K562 (cell line): Measurements from ENCODE around the gene PPT1. TPM values are rescaled to one million over a fixed set of nuclear protein-coding genes. Genes with fewer than 3 reads are reported as not detected.

Experiments
- ATF7 ChIP-seq: fragments of 450-650 bp; IDR thresholded peaks from 2 replicates; pipeline ENCODE4 v1.7.1; 2014; ENCODE audit warnings: mild to moderate bottlenecking, moderate library complexity
- CEBPB ChIP-seq: fragments of 450-650 bp; IDR thresholded peaks from 2 replicates; pipeline ENCODE4 v1.6.1; 2016; ENCODE audit warnings: missing genetic modification characterization, missing compliant biosample characterization
- CTBP1 ChIP-seq: fragments of 450-650 bp; IDR thresholded peaks from 2 replicates; pipeline ENCODE4 v1.6.1; 2016; ENCODE audit warnings: borderline replicate concordance
- ETV1 ChIP-seq: fragments of 450-650 bp; conservative IDR thresholded peaks from 2 replicates; pipeline ENCODE4 v1.6.1; 2016; ENCODE audit warnings: missing genetic modification characterization, control low read depth, low read depth, missing compliant biosample characterization
- GABPB1 ChIP-seq: sonication (generic); formaldehyde crosslinking; IDR thresholded peaks from 2 replicates; pipeline ENCODE4 v1.8.0; 2022; ENCODE audit warnings: mild to moderate bottlenecking, missing genetic modification reagents
- HDAC6 ChIP-seq: IDR thresholded peaks from 2 replicates; pipeline ENCODE4 v1.6.1; 2012; ENCODE audit warnings: low read depth, mild to moderate bottlenecking, control low read depth, inconsistent platforms, low read length, moderate library complexity
- HMGN3 ChIP-seq: IDR thresholded peaks from 2 replicates; pipeline ENCODE4 v1.6.1; 2011; ENCODE audit warnings: borderline replicate concordance, low read depth, mild to moderate bottlenecking, mixed read lengths, low read length; ENCODE audit not compliant: insufficient read length; ENCODE audit errors: extremely low read depth
- JUN ChIP-seq, 2 experiments: sonication (generic) in 1 of 2; formaldehyde crosslinking in 1 of 2; IDR thresholded peaks; 2 replicates each; pipeline versions ENCODE4 v1.6.1 to v1.8.0; 2012 to 2022; ENCODE audit warnings: borderline replicate concordance in 2 of 2, mild to moderate bottlenecking in 2 of 2, improper control_type of control experiment in 1 of 2, low read depth in 1 of 2, low read length in 1 of 2, missing genetic modification reagents in 1 of 2
- LCOR ChIP-seq: sonication (generic); formaldehyde crosslinking; IDR thresholded peaks from 2 replicates; pipeline ENCODE4 v1.8.0; 2022; ENCODE audit warnings: mild to moderate bottlenecking, missing genetic modification reagents
- PHB2 ChIP-seq: fragments of 450-650 bp; IDR thresholded peaks from 2 replicates; pipeline ENCODE4 v1.6.1; 2017; ENCODE audit warnings: low read depth
- PHF20 ChIP-seq: fragments of 450-650 bp; IDR thresholded peaks from 2 replicates; pipeline ENCODE4 v1.6.1; 2018; ENCODE audit not compliant: partially characterized antibody
- POLR2H ChIP-seq: IDR thresholded peaks from 2 replicates; pipeline ENCODE4 v1.6.1; 2016; ENCODE audit warnings: missing genetic modification characterization, low read depth, mild to moderate bottlenecking, control low read depth, missing compliant biosample characterization, moderate library complexity
- SIRT6 ChIP-seq: IDR thresholded peaks from one replicate; pipeline ENCODE4 v1.6.1; 2012; ENCODE audit warnings: low read depth, mild to moderate bottlenecking, control low read depth, inconsistent platforms, low read length, moderate library complexity
- TBL1XR1 ChIP-seq, 2 experiments: IDR thresholded peaks; 2 replicates each; pipeline ENCODE4 v1.6.1; 2012; ENCODE audit warnings: improper control_type of control experiment in 2 of 2, low read length in 2 of 2, mild to moderate bottlenecking in 1 of 2
- ZBTB2 ChIP-seq: fragments of 450-650 bp; IDR thresholded peaks from 2 replicates; pipeline ENCODE4 v1.6.1; 2016; ENCODE audit warnings: antibody characterized with exemption
- ZNF12 ChIP-seq: sonication (generic); formaldehyde crosslinking; IDR thresholded peaks from 2 replicates; pipeline ENCODE4 v1.4.0; 2020; ENCODE audit warnings: mild to moderate bottlenecking, missing genetic modification reagents
- ZNF140 ChIP-seq: fragments of 250-450 bp; sonication (Bioruptor Pico); IDR thresholded peaks from 2 replicates; pipeline ENCODE4 v1.8.0; 2021; ENCODE audit warnings: moderate library complexity, mild to moderate bottlenecking, inconsistent platforms
- ZNF175 ChIP-seq: fragments of 200-800 bp; sonication (Bioruptor generic); IDR thresholded peaks from 2 replicates; pipeline ENCODE4 v1.6.1; 2016; ENCODE audit warnings: low read depth, mild to moderate bottlenecking, missing genetic modification characterization, missing compliant biosample characterization
- polyA plus RNA-seq, 8 experiments: library from polyadenylated mRNA; depleted of rRNA in 4 of 8; stranded (reverse) in 5 of 8; unstranded in 3 of 8; fragments of >200 nt; fragmentation: Nextera tagmentation in 2 of 8; fragmentation: Illumina TruSeq in 1 of 8; extraction: Ambion mirVana in 2 of 8; extraction: Trizol in 1 of 8; gene quantifications; 2 replicates each; pipeline versions ENCODE4 v1.2.1 to v1.2.3, GENCODE V29; 2011 to 2014; ENCODE audit warnings: inconsistent platforms in 1 of 8, missing spikeins in 1 of 8
- total RNA-seq, 7 experiments: library from RNA; depleted of rRNA in 6 of 7; stranded (reverse); fragments of >200 nt in 6 of 7; fragmentation: Illumina TruSeq in 2 of 7; extraction: Trizol in 2 of 7; gene quantifications; 2 replicates each; pipeline versions ENCODE4 v1.2.1 to v1.2.3, GENCODE V29; 2011 to 2021; ENCODE audit warnings: low replicate concordance in 1 of 7
- TF ChIP-seq, protein P1 (sequence below), 2 experiments: fragments of 450-650 bp in 1 of 2; sonication (generic) in 1 of 2; formaldehyde crosslinking in 1 of 2; IDR thresholded peaks in 1 of 2; conservative IDR thresholded peaks in 1 of 2; 2 replicates each; pipeline versions ENCODE4 v1.6.1 to v1.8.1; 2016 to 2023; ENCODE audit warnings: mild to moderate bottlenecking in 2 of 2, moderate library complexity in 2 of 2, inconsistent platforms in 1 of 2, missing genetic modification reagents in 1 of 2
- TF ChIP-seq, protein P2 (sequence below): fragments of 200-800 bp; sonication (Bioruptor generic); IDR thresholded peaks from 2 replicates; pipeline ENCODE4 v1.6.1; 2016; ENCODE audit warnings: missing genetic modification characterization, missing compliant biosample characterization
- TF ChIP-seq, protein P3 (sequence below): fragments of 250-450 bp; sonication (Bioruptor Pico); IDR thresholded peaks from 2 replicates; pipeline ENCODE4 v1.8.0; 2021; ENCODE audit warnings: moderate library complexity, mild to moderate bottlenecking, inconsistent platforms

The PPT1 gene
- total and polyA plus RNA-seq, 9 of the 15 experiments (the other 6 are each of a cell fraction or from before 2014, with no cell fraction given), result 72.2 to 285 (median 143) TPM

DNA sequence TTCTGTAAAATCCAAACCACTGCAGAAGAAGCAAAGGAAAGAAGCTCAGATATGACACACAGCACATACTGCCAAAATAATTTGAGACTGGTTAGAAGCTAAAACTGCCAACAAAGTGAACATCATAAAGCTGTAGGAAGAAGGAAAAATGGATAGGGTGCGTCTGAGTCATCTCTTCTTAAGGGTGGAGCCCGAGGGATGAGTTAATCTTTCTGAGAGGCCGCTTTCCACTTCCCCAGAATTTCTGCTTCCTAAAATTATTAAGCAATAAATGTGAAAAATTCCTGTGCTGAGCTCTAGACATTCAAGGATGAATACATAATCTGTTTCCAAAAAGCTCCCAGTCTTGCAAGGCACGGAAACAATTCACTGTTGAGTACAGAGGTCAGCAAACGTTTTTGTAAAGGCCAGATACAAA lies 20.1 kb downstream of the PPT1 start (continued):
- TF ChIP-seq, protein P1, sequence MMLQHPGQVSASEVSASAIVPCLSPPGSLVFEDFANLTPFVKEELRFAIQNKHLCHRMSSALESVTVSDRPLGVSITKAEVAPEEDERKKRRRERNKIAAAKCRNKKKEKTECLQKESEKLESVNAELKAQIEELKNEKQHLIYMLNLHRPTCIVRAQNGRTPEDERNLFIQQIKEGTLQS (IDR thresholded peaks at IDR 0.05), result peak; percentile 90
- TF ChIP-seq, protein P1 (CRISPR knock-in tag; conservative IDR thresholded peaks at IDR 0.05), result no peak
- no peak for TF ChIP-seq HMGN3
- no peak for TF ChIP-seq ZNF140 (CRISPR knock-in tag)
- no peak for TF ChIP-seq PHB2
- no peak for TF ChIP-seq HDAC6
- peak; percentile 76 for TF ChIP-seq CEBPB (tag)
- TF ChIP-seq TBL1XR1 (IDR thresholded peaks at IDR 0.05; ENCODE audit: low read length in 2 of 2), result no peak
- TF ChIP-seq GABPB1, result no peak
- peak; percentile 42; the same call in 1 of the 2 replicates for TF ChIP-seq CTBP1
- no peak for TF ChIP-seq PHF20
- TF ChIP-seq, protein P2, sequence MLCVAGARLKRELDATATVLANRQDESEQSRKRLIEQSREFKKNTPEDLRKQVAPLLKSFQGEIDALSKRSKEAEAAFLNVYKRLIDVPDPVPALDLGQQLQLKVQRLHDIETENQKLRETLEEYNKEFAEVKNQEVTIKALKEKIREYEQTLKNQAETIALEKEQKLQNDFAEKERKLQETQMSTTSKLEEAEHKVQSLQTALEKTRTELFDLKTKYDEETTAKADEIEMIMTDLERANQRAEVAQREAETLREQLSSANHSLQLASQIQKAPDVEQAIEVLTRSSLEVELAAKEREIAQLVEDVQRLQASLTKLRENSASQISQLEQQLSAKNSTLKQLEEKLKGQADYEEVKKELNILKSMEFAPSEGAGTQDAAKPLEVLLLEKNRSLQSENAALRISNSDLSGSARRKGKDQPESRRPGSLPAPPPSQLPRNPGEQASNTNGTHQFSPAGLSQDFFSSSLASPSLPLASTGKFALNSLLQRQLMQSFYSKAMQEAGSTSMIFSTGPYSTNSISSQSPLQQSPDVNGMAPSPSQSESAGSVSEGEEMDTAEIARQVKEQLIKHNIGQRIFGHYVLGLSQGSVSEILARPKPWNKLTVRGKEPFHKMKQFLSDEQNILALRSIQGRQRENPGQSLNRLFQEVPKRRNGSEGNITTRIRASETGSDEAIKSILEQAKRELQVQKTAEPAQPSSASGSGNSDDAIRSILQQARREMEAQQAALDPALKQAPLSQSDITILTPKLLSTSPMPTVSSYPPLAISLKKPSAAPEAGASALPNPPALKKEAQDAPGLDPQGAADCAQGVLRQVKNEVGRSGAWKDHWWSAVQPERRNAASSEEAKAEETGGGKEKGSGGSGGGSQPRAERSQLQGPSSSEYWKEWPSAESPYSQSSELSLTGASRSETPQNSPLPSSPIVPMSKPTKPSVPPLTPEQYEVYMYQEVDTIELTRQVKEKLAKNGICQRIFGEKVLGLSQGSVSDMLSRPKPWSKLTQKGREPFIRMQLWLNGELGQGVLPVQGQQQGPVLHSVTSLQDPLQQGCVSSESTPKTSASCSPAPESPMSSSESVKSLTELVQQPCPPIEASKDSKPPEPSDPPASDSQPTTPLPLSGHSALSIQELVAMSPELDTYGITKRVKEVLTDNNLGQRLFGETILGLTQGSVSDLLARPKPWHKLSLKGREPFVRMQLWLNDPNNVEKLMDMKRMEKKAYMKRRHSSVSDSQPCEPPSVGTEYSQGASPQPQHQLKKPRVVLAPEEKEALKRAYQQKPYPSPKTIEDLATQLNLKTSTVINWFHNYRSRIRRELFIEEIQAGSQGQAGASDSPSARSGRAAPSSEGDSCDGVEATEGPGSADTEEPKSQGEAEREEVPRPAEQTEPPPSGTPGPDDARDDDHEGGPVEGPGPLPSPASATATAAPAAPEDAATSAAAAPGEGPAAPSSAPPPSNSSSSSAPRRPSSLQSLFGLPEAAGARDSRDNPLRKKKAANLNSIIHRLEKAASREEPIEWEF (CRISPR knock-in tag), result no peak
- TF ChIP-seq POLR2H (tag), result peak; percentile 23; the same call in 1 of the 2 replicates
- 0 out of 2 replicates have a peak, but pooled peaks have one; percentile 42 for TF ChIP-seq ATF7
- TF ChIP-seq SIRT6, result no peak
- TF ChIP-seq, protein P3, sequence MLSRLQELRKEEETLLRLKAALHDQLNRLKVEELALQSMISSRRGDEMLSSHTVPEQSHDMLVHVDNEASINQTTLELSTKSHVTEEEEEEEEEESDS, result no peak
- TF ChIP-seq JUN (IDR thresholded peaks at IDR 0.05; ENCODE audit: borderline replicate concordance, low read depth, low read length), result peak; percentile 84
- TF ChIP-seq JUN (CRISPR knock-in tag; IDR thresholded peaks at IDR 0.05; ENCODE audit: borderline replicate concordance), result no peak
- TF ChIP-seq ZNF175 (CRISPR knock-in tag), result peak; percentile 44; the same call in 1 of the 2 replicates
- no peak for TF ChIP-seq ETV1 (tag)
- TF ChIP-seq ZBTB2, result no peak
- no peak for TF ChIP-seq ZNF12
- TF ChIP-seq LCOR, result 0 out of 2 replicates have a peak, but pooled peaks have one; percentile 23
